Ovary (tissue), 3 donors: ENCODE data around the gene KLK3.

Experiments
- POLR2A ChIP-seq: fragments of 450-650 bp; IDR thresholded peaks from one replicate; pipeline ENCODE4 v1.6.1; 2017; ENCODE audit warnings: antibody characterized with exemption, mild to moderate bottlenecking, moderate library complexity
- TF ChIP-seq, protein P1 (sequence below), 3 donors: fragments of 450-650 bp in 2 of 3; fragments of 200-600 bp in 1 of 3; IDR thresholded peaks; one replicate each; pipeline versions ENCODE4 v1.5.1 to v1.8.0; 2016 to 2022; ENCODE audit warnings: antibody characterized with exemption in 3 of 3, mild to moderate bottlenecking in 1 of 3
- donor health status: DM: no; HTN: no; CAD: no.

- TF ChIP-seq, protein P1, sequence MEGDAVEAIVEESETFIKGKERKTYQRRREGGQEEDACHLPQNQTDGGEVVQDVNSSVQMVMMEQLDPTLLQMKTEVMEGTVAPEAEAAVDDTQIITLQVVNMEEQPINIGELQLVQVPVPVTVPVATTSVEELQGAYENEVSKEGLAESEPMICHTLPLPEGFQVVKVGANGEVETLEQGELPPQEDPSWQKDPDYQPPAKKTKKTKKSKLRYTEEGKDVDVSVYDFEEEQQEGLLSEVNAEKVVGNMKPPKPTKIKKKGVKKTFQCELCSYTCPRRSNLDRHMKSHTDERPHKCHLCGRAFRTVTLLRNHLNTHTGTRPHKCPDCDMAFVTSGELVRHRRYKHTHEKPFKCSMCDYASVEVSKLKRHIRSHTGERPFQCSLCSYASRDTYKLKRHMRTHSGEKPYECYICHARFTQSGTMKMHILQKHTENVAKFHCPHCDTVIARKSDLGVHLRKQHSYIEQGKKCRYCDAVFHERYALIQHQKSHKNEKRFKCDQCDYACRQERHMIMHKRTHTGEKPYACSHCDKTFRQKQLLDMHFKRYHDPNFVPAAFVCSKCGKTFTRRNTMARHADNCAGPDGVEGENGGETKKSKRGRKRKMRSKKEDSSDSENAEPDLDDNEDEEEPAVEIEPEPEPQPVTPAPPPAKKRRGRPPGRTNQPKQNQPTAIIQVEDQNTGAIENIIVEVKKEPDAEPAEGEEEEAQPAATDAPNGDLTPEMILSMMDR (IDR thresholded peaks at IDR 0.05), result no peak
- TF ChIP-seq POLR2A, result no peak
Measured at GRCh38 chr19:50835103-50835784, 19.5 kb upstream of the KLK3 start.
